HEK293 (cell line): ENCODE data around the gene C16orf95.

ENCODE experiments used
- CTCF ChIA-PET: fragments of 350-600 bp; formaldehyde crosslinking; extraction: SDS; loops from one replicate; lab custom pipeline; 2021; ENCODE audit warnings: antibody characterized with exemption; lab: Yijun Ruan, JAX
- POLR2A ChIA-PET: fragments of 300-600 bp; formaldehyde crosslinking; extraction: SDS; loops from one replicate; lab custom pipeline; 2020; ENCODE audit warnings: antibody characterized with exemption, inconsistent platforms; lab: Yijun Ruan, JAX
- H3K27ac ChIP-seq: fragments of 200-500 bp; sonication (Bioruptor generic); 2 replicates; pipeline ENCODE4 v1.5.1; 2014; ENCODE audit warnings: low read depth, low read length, control low read depth, inconsistent platforms; ENCODE audit errors: extremely low read depth
- H3K36me3 ChIP-seq, 2 experiments: fragments of 200-500 bp in 1 of 2; sonication (Bioruptor generic) in 1 of 2; 1 replicate in 1 of 2; 2 replicates in 1 of 2; pipeline ENCODE4 v1.5.1; 2014 to 2017; ENCODE audit warnings: inconsistent platforms in 2 of 2, low read length in 2 of 2; ENCODE audit not compliant: control insufficient read depth in 2 of 2, insufficient read depth in 1 of 2
- H3K4me1 ChIP-seq: fragments of 200-500 bp; sonication (Bioruptor generic); 2 replicates; pipeline ENCODE4 v1.5.1; 2014; ENCODE audit warnings: mild to moderate bottlenecking, low read length, inconsistent platforms; ENCODE audit not compliant: control insufficient read depth, insufficient read depth
- H3K4me3 ChIP-seq: 2 replicates; pipeline ENCODE4 v1.5.1; 2011; ENCODE audit warnings: low read depth, mild to moderate bottlenecking, control low read depth, low read length, moderate library complexity
- H3K9me3 ChIP-seq: fragments of 200-500 bp; sonication (Bioruptor generic); 2 replicates; pipeline ENCODE4 v1.5.1; 2014; ENCODE audit warnings: low read depth, low read length, inconsistent platforms; ENCODE audit not compliant: control insufficient read depth, insufficient read depth
- CTCF ChIP-seq: fragments of 450-650 bp; formaldehyde crosslinking; IDR thresholded peaks from 2 replicates; pipeline ENCODE4 v1.5.1; 2016; ENCODE audit warnings: missing biosample characterization, missing genetic modification characterization
- TCF7L2 ChIP-seq: IDR thresholded peaks from 2 replicates; pipeline ENCODE4 v1.6.1; 2011; ENCODE audit warnings: low read depth, mild to moderate bottlenecking, inconsistent platforms, low read length, moderate library complexity, borderline replicate concordance
- ZBTB1 ChIP-seq: fragments of 450-650 bp; formaldehyde crosslinking; IDR thresholded peaks from 2 replicates; pipeline ENCODE4 v1.5.1; 2016; ENCODE audit warnings: missing biosample characterization, missing genetic modification characterization
- ZBTB21 ChIP-seq: fragments of 450-650 bp; formaldehyde crosslinking; IDR thresholded peaks from 2 replicates; pipeline ENCODE4 v1.5.1; 2017; ENCODE audit warnings: missing biosample characterization, missing genetic modification characterization
- ZBTB26 ChIP-seq: fragments of 450-650 bp; formaldehyde crosslinking; optimal IDR thresholded peaks from 2 replicates; pipeline ENCODE3; 2016; ENCODE audit warnings: missing biosample characterization, mild to moderate bottlenecking, missing genetic modification characterization
- ZBTB49 ChIP-seq: fragments of 450-650 bp; formaldehyde crosslinking; IDR thresholded peaks from 2 replicates; pipeline ENCODE4 v1.5.1; 2016; ENCODE audit warnings: missing biosample characterization, missing genetic modification characterization, low read depth
- ZNF138 ChIP-seq: fragments of 450-650 bp; formaldehyde crosslinking; IDR thresholded peaks from 2 replicates; pipeline ENCODE4 v1.5.1; 2016; ENCODE audit warnings: missing biosample characterization, missing genetic modification characterization, borderline replicate concordance
- ZNF214 ChIP-seq: fragments of 450-650 bp; formaldehyde crosslinking; IDR thresholded peaks from 2 replicates; pipeline ENCODE4 v1.5.1; 2017; ENCODE audit warnings: missing biosample characterization, mild to moderate bottlenecking, missing genetic modification characterization, borderline replicate concordance
- ZNF223 ChIP-seq: fragments of 450-650 bp; formaldehyde crosslinking; IDR thresholded peaks from 2 replicates; pipeline ENCODE4 v1.5.1; 2016; ENCODE audit warnings: missing biosample characterization, missing genetic modification characterization
- ZNF449 ChIP-seq: fragments of 450-650 bp; formaldehyde crosslinking; IDR thresholded peaks from 2 replicates; pipeline ENCODE4 v1.5.1; 2017; ENCODE audit warnings: missing biosample characterization, mild to moderate bottlenecking, missing genetic modification characterization, moderate library complexity
- ZNF555 ChIP-seq: fragments of 450-650 bp; formaldehyde crosslinking; conservative IDR thresholded peaks from 2 replicates; pipeline ENCODE4 v1.5.1; 2017; ENCODE audit warnings: missing biosample characterization, mild to moderate bottlenecking, missing genetic modification characterization, inconsistent platforms
- ZNF623 ChIP-seq: fragments of 450-650 bp; formaldehyde crosslinking; IDR thresholded peaks from 2 replicates; pipeline ENCODE4 v1.5.1; 2016; ENCODE audit warnings: missing biosample characterization, missing genetic modification characterization
- ZNF626 ChIP-seq: fragments of 450-650 bp; sonication (Bioruptor Pico); formaldehyde crosslinking; IDR thresholded peaks from 2 replicates; pipeline ENCODE4 v1.5.1; 2018; ENCODE audit warnings: missing biosample characterization, missing genetic modification characterization, inconsistent platforms
- ZNF645 ChIP-seq: fragments of 450-650 bp; formaldehyde crosslinking; IDR thresholded peaks from 2 replicates; pipeline ENCODE4; 2016; ENCODE audit warnings: missing biosample characterization, missing genetic modification characterization
- ZNF707 ChIP-seq: fragments of 450-650 bp; formaldehyde crosslinking; IDR thresholded peaks from 2 replicates; pipeline ENCODE4 v1.5.1; 2016; ENCODE audit warnings: missing biosample characterization, missing genetic modification characterization
- ZSCAN23 ChIP-seq: fragments of 450-650 bp; formaldehyde crosslinking; IDR thresholded peaks from 2 replicates; pipeline ENCODE4 v1.5.1; 2016; ENCODE audit warnings: missing biosample characterization, missing genetic modification characterization
- TF ChIP-seq, protein P1 (sequence below): fragments of 450-650 bp; formaldehyde crosslinking; IDR thresholded peaks from 2 replicates; pipeline ENCODE4 v1.5.1; 2016; ENCODE audit warnings: missing biosample characterization, missing genetic modification characterization
- TF ChIP-seq, protein P2 (sequence below): fragments of 450-650 bp; formaldehyde crosslinking; IDR thresholded peaks from 2 replicates; pipeline ENCODE4 v1.5.1; 2016; ENCODE audit warnings: missing biosample characterization, missing genetic modification characterization, low read depth

C16orf95 gene

GRCh38 chr16:87309620-87310525, 7.3 kb downstream of the C16orf95 start (continued):
- TF ChIP-seq, protein P1, sequence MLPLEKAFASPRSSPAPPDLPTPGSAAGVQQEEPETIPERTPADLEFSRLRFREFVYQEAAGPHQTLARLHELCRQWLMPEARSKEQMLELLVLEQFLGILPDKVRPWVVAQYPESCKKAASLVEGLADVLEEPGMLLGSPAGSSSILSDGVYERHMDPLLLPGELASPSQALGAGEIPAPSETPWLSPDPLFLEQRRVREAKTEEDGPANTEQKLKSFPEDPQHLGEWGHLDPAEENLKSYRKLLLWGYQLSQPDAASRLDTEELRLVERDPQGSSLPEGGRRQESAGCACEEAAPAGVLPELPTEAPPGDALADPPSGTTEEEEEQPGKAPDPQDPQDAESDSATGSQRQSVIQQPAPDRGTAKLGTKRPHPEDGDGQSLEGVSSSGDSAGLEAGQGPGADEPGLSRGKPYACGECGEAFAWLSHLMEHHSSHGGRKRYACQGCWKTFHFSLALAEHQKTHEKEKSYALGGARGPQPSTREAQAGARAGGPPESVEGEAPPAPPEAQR (tag by site-specific recombination): no peak
- TF ChIP-seq, protein P2, sequence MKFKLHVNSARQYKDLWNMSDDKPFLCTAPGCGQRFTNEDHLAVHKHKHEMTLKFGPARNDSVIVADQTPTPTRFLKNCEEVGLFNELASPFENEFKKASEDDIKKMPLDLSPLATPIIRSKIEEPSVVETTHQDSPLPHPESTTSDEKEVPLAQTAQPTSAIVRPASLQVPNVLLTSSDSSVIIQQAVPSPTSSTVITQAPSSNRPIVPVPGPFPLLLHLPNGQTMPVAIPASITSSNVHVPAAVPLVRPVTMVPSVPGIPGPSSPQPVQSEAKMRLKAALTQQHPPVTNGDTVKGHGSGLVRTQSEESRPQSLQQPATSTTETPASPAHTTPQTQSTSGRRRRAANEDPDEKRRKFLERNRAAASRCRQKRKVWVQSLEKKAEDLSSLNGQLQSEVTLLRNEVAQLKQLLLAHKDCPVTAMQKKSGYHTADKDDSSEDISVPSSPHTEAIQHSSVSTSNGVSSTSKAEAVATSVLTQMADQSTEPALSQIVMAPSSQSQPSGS (tag by site-specific recombination): no peak
- TF ChIP-seq ZNF449 (tag by site-specific recombination): no peak
- TF ChIP-seq, all 188 proteins: peak for 0

- Histone ChIP-seq H3K4me3 (no peak overlapping the region), H3K36me3 (peaks cover 0 to 5% of the 10 kb centered on the region in 2 experiments; a peak in 1 of 3 replicates), H3K4me1 (no peaks in the 10 kb centered on the region), H3K27ac (no peak overlapping the region), H3K9me3 (no peaks in the 10 kb centered on the region)
- TF ChIP-seq ZBTB1 (tag by site-specific recombination): no peak
- no peak for TF ChIP-seq ZNF626 (tag by site-specific recombination)
- TF ChIP-seq CTCF (tag by site-specific recombination): no peak
- no peak for TF ChIP-seq ZNF223 (tag by site-specific recombination)
- ChIA-PET POLR2A (interaction anchor here (1.6 kb wide), 1 partner anchor 8 kb away, joined by 5 read pairs; the partner anchor contains the start of gene C16orf95), CTCF (no interaction called here)
These were observed 8.4 kb downstream of the C16orf95 start for GRCh38 chr16:87308826-87309225.

- H3K4me3 ChIP-seq: no peak overlapping the region
These were observed 10.7 kb downstream of the C16orf95 start for GRCh38 chr16:87306516-87306915.

More at GRCh38 chr16:87306516-87306915, 10.7 kb downstream of the C16orf95 start:
- POLR2A ChIA-PET: no interaction called here
- H3K36me3 ChIP-seq: peaks cover 0 to 9% of the 10 kb centered on the region in 2 experiments; a peak in 1 of 3 replicates
- no peaks in the 10 kb centered on the region for H3K4me1 ChIP-seq
- H3K9me3 ChIP-seq: no peaks in the 10 kb centered on the region
- CTCF ChIA-PET: interaction anchor here (1.0 kb wide), 1 partner anchor 9 kb away, joined by 3 read pairs; no protein-coding TSS in a partner anchor
- no peak overlapping the region for H3K27ac ChIP-seq
- TF ChIP-seq ZNF555 (tag by site-specific recombination): no peak
- no peak for TF ChIP-seq ZNF623 (tag by site-specific recombination)
- no peak for TF ChIP-seq ZBTB26 (tag by site-specific recombination)
- no peak for TF ChIP-seq ZNF645 (tag by site-specific recombination)
- TF ChIP-seq ZBTB49 (tag by site-specific recombination): no peak
- TF ChIP-seq ZSCAN23 (tag by site-specific recombination): no peak
- TF ChIP-seq ZNF138 (tag by site-specific recombination): no peak
- TF ChIP-seq TCF7L2: no peak
- no peak for TF ChIP-seq ZNF214 (tag by site-specific recombination)
- TF ChIP-seq ZNF707 (tag by site-specific recombination): no peak
- TF ChIP-seq ZBTB21 (tag by site-specific recombination): no peak
- TF ChIP-seq, all 188 proteins: peak for 0
